ENCODE measurements around the gene RAB34. TPM values are rescaled to one million over a fixed set of nuclear protein-coding genes. Genes with fewer than 3 reads are reported as not detected.
A peak's percentile ranks its signal among the peaks of the same experiment; 100 is the strongest.

RAB34 gene
- total RNA-seq, 1 donor from 2014 or later: 147 TPM

GRCh38 chr17:28745786-28746411 is 28.2 kb upstream of the RAB34 start:
- Mint-ChIP-seq H3K9me3 (ENCODE audit: low read depth) (no peaks in the 10 kb centered on the region), H3K27ac (peak overlapping the region; percentile 99), H3K27me3 (no peaks in the 10 kb centered on the region), H3K4me1 (ENCODE audit: low read depth) (peaks cover 28% of the 10 kb centered on the region), H3K4me3 (ENCODE audit: low read depth) (peak overlapping the region; percentile 91), H3K36me3 (ENCODE audit: insufficient read depth) (peaks cover 10% of the 10 kb centered on the region)
- DNase-seq (ENCODE audit: low spot score, unreplicated experiment): no peak
- TF ChIP-seq CTCF (IDR thresholded peaks at IDR 0.05; ENCODE audit: unreplicated experiment): no peak

GRCh38 chr17:28744972-28745785 is 27.5 kb upstream of the RAB34 start:
- Mint-ChIP-seq H3K4me1 (ENCODE audit: low read depth) (peaks cover 27% of the 10 kb centered on the region), H3K27me3 (no peaks in the 10 kb centered on the region), H3K27ac (peak overlapping the region; percentile 99), H3K4me3 (ENCODE audit: low read depth) (peak overlapping the region; percentile 91), H3K36me3 (ENCODE audit: insufficient read depth) (peaks cover 8% of the 10 kb centered on the region), H3K9me3 (ENCODE audit: low read depth) (no peaks in the 10 kb centered on the region)
- no peak for TF ChIP-seq CTCF (IDR thresholded peaks at IDR 0.05; ENCODE audit: unreplicated experiment)
- peak; percentile 54 for DNase-seq (ENCODE audit: low spot score, unreplicated experiment)

DNA sequence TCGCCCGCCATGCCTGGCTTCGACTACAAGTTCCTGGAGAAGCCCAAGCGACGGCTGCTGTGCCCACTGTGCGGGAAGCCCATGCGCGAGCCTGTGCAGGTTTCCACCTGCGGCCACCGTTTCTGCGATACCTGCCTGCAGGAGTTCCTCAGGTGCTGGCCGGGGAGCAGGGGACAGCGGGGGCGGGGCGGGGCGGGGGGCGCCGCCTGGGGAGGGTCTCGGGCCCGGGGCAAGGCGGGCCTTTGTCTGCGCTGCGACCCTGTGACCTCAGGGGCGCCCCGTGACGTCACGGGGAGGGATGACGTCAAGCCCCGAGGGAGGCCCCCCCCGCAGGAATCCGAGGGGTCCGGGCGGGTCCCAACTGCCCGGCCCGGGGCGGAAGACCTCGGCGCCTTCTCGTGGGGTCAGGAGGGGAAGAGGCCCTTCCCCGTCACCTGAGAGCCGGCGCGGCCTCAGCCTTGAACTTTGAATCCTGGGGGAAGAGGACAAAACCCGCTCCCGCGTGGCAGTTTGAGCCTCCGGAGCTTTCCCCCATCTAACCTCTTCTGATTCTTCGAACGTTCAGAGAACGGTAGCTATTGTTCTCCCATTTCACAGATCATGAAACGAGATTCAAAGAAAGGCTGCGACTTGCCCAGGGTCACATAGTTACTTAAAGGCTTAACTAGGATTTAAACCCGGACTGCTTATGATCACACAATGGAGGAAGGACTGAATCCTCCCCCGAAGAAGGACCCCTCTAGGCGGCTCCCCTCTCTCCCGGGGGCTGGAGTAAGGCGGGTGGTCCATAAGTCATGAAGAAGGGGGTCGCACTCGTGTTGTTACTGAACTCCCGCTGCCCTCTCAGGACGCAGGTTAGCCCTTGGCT is 26.7 kb upstream of the RAB34 start:
- no peak for TF ChIP-seq CTCF (IDR thresholded peaks at IDR 0.05; ENCODE audit: unreplicated experiment)
- H3K4me3 Mint-ChIP-seq (ENCODE audit: low read depth): peak overlapping the region; percentile 91
- H3K4me1 Mint-ChIP-seq (ENCODE audit: low read depth): peaks cover 24% of the 10 kb centered on the region
- DNase-seq (ENCODE audit: low spot score, unreplicated experiment): peak; percentile 82
- peaks cover 9% of the 10 kb centered on the region for H3K36me3 Mint-ChIP-seq (ENCODE audit: insufficient read depth)
- H3K27ac Mint-ChIP-seq: peak overlapping the region; percentile 99
- no peaks in the 10 kb centered on the region for H3K27me3 Mint-ChIP-seq
- no peaks in the 10 kb centered on the region for H3K9me3 Mint-ChIP-seq (ENCODE audit: low read depth)

GRCh38 chr17:28743243-28744103 is 25.8 kb upstream of the RAB34 start, which contains the start of gene TRAF4:
TRAF4 (plus strand) TSS chr17:28744011; CDS start chr17:28744113, 102 bp downstream.
- H3K4me1 Mint-ChIP-seq (ENCODE audit: low read depth): peaks cover 19% of the 10 kb centered on the region

More at GRCh38 chr17:28743243-28744103, 25.8 kb upstream of the RAB34 start, which contains the start of gene TRAF4:
- DNase-seq (ENCODE audit: low spot score, unreplicated experiment): peak; percentile 70
- Mint-ChIP-seq H3K36me3 (ENCODE audit: insufficient read depth) (peaks cover 7% of the 10 kb centered on the region), H3K4me3 (ENCODE audit: low read depth) (peak within 1 kb of the TSS; percentile 91), H3K9me3 (ENCODE audit: low read depth) (no peaks in the 10 kb centered on the region), H3K27ac (peak within 1 kb of the TSS; percentile 99), H3K27me3 (no peaks in the 10 kb centered on the region)
- TF ChIP-seq CTCF (IDR thresholded peaks at IDR 0.05; ENCODE audit: unreplicated experiment): no peak
